8988T (cell line): Measurements from ENCODE around the gene RASEF.
"Not testable (repeated sequence)": the region's sequence is repeated elsewhere in the genome, so short reads cannot be mapped to it uniquely, and the experiment has no call there.

Source experiments
- DNase-seq: peaks from one replicate; pipeline ENCODE4 v3.0.0; 2011

RASEF gene

DNA sequence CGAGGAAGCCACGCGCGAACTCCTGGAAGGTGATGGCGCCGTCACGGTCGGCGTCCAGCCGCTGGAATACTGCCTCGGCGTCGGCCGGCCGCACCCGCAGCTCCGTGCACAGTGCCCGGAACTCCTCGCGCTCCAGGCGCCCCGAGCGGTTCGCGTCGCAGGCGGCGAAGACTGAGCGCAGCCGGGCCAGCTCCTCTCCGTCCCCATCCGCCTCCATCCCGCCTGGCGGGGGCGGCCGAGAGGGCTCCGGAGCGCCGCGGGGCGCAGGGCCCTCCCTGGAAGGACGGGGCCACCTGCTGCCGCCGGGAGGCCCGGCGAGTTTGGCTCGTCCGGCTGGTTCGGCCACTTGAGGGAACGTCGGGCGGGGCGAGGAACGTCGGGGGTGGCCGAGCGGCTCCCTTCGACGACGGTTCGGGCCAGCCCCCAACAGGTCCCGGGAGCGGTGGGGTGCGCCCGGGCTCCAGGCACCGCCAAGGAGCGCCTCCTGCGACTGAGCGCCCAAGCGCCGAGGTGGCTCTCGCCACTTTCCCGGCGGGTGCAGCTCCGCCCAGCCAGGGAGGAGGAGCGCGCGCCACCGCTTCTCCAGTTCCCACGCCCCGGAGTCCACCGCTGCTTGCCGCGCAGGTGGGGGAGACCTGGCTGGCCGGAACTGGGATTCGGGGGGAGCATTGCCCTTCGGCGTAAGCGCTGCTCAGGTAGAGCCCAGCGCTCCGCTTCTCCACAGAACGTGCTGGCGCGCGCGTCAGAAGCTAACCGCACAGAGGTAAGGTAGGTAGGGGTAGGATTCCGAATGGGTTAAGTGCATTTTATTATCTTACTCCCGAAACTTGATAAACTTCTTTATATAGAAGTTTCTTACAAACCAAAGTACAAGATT is at the start of gene RASEF:
Gene RASEF, minus strand, starts transcription at position 492 of the 877 bp plus-strand sequence. Its CDS starts 275 bp downstream, at position 217.
- DNase-seq = peak; percentile 46

DNA sequence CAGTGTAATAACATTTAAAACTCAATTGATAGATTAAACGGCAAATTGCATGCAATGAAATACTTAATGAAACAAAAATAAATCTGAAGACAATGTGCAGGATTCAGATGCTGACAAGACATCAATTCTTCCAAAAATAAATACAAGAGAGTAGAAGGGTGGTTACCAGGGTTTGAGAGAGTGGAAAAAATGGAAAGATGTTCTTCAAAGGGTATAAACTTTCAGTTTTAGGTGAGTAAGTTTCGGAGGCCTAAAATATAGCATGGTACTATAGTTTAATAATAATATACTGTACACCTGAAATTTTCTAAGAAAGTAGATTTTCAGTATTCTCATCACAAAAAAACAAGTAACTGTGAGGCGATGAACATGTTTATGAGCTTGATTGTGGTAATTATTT is 48.2 kb upstream of the RASEF start:
- DNase-seq = no peak

DNA sequence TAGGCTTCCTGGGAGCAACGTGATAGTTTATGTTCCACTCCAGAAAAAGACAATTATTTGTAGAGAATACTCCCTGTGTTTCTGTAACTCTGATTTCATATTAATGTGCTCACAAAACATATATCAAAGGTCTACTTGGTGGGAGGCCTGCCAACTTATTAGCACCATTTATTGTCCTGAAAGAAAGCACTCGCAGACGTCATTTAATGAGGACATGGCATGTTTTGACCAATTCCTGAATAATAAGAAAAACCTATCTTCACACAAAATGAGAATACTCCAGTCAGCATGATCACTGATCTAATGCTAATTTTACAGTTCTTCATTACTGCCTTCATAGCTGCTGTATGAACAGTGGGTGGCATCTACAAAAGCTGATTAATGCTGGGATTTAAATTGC is 46.4 kb upstream of the RASEF start:
- DNase-seq = no peak

DNA sequence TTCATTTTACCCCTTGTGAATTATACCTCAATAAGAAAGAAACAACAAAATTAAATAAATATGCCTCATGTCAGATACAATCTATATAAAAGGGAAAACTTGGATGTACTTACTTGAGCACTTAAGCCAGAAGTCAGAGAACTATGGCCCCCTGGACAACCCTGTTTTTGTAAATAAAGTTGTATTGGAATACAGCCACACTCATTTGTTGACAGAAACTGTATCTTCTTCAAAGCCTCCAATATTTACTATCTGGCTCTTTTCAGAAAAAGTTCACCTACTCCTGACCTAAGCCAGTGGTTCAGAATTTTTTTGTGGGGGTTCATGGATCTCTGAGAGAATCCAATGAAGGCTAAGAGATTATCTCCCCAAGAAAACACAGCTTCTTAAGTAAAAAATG is 45.3 kb upstream of the RASEF start:
- DNase-seq = no peak

DNA sequence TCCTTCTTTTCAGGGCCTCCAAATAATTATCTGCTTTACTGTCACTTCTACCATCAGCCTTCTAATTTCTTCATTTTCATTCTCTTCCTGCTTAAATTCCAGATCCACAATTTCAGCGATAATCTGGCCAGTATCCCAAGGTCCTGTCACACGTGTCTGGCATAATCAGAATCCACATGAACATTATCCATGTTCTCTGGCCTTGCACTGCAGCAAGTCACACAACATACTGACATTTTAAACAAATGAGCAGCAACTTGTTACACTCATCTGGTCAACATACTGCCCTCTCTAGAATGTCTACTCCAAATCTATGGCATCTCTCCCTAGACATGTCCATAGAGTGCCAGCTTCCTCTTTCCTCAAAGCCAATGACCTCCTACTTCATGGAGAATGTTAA is 43.8 kb upstream of the RASEF start:
- DNase-seq = no peak

DNA sequence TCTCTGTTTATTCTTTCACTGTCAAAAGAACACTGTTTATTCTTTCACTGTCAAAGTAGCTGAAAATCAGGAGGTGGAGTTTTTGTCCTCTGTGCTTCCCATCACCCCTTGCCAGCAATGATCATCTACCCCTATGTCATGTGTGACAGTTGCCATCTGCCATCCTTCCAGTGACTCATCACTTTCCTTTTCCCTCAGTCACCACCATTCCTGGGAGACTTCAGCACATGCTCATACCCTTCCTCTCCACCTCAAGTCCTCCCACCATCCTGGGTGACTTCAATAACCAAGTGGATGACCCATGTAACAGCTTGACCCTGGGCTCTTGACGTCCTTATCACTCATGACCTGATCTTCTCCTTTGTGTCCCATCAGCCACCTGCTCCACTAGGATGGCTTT is 43.3 kb upstream of the RASEF start:
- no peak for DNase-seq

DNA sequence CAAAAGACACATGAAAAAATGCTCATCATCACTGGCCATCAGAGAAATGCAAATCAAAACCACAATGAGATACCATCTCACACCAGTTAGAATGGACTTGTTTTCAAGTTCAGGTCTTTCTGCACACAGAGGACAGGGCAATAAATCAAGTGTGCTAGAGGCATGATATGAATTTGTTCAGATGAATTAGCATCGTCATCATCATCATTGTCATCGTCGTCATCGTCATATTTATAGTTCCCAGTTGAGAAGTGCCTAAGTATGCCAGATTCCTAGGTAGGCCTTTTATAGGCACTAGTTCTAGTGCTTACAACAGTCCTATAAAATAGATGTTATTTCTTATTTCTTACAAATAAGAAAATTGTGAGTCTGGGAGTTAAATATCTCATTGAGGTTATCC is 34.7 kb upstream of the RASEF start:
- DNase-seq = no peak

DNA sequence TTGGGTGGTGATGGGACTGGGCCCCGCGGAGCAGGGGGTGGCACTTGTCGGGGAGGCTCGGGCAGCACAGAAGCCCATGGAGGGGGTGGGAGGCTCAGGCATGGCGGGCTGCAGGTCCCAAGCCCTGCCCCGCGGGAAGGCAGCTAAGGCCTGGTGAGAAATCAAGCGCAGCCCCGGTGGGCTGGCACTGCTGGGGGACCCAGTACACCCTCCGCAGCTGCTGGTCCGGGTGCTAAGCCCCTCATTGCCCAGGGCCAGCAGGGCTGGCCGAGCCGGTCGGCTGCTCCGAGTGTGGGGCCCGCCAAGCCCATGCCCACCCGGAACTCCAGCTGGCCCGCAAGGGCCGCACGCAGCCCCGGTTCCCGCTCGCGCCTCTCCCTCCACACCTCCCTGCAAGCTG is 30.4 kb upstream of the RASEF start:
- DNase-seq = not testable (repeated sequence)

DNA sequence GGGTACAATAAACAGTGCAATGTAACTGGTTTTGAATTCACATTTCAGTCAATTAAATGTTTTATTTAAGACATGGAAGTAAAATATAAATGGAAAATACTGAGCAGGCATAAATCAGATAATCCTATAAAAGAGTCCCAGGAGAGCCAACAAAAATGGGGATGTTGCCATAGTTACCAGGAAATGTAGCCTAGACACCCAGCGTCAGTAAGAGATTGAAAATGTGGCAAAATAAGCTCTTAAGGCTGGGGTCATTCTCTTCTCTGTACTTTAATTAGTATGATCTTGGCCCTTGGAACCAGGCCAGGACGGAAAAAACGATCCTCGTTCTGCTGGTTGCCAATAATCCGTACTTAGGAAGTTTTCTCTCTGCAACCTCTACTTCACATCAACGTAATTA is 18.9 kb upstream of the RASEF start:
- DNase-seq = no peak

DNA sequence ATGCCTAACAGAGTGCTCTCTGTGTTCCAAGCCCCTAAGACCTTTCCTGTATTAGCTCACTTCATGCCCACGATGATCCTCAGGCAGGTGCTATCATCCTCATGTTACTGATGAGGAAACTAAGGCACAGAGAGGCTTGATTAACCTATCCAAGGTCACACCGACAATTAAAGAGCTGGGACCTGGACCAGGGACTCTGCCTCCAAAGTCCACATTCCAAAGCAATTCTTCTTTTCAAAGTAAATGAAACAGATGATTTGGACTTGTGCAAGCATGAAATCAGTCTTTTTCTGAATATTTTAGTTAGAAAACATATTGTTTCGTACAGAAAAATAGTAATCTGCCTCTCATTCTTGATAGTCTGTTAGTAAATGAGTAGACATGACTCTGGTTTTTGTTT is 18.1 kb upstream of the RASEF start:
- no peak for DNase-seq

DNA sequence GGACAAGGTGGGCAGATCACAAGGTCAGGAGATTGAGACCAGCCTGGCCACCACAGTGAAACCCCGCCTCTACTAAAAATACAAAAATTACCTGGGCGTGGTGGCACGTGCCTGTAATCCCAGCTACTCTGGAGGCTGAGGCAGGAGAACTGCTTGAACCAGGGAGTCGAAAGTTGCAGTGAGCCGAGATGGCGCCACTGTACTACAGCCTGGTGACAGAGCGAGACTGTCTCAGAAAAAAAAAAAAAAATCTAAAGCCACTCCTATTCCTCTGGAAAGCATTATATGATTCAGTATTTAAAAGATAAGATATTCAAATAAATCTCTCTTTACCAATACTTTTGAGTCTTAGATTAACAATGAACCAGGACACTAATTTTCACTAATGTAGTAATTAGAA is 13.0 kb upstream of the RASEF start:
- not testable (repeated sequence) for DNase-seq

DNA sequence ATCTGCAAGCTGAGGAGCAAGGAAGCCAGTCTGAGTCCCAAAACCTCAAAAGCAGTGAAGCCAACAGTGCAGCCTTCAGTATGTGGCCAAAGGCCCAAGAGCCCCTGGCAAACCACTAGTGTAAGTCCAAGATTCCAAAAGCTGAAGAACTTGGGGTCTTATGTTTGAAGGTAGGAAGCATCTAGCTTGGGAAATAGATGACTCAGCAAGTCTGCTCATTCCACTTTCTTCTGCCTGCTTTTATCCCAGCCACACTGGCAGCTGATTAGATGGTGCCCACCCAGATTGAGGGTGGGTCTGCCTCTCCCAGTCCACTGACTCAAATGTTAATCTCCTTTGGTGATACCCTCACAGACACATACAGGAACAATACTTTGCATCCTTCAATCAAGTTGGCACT is 9.6 kb upstream of the RASEF start:
- not testable (repeated sequence) for DNase-seq

DNA sequence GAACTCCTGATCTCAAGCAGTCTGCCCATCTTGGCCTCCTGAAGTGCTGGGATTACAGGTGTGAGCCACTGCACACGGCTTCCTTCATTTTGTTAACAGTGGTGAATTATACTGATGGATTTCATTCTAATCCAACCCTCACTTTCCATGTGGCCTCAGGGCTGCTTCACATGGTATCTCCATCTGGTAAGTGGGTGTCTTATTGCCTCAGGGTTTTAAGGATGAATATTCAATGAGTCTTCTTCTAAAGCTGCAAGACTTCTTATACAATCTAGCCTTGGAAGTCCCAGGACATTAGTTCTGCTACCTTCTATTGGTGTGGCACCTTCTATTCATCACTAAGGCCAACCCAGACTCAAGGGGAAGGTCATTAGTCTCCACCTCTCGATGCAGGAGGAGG is 8.7 kb upstream of the RASEF start:
- no peak for DNase-seq

DNA sequence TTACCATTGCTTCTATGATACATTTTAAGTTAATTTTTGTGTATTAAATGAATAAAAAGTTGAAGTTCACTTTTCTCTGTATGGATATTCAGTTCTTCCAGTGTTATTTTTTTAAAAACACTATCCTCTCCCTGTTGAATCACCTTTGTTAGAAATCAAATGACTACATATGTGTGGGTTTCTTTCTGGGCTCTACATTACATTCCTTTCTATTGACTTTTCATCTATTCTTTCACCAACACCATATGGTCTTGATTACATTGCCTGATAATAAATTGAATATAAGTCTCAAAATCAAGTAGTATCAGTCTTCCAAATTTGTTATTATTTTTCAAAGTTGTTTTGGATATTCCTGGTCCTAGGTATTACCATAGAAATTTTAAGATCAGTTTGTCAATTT is 7.3 kb upstream of the RASEF start:
- no peak for DNase-seq

DNA sequence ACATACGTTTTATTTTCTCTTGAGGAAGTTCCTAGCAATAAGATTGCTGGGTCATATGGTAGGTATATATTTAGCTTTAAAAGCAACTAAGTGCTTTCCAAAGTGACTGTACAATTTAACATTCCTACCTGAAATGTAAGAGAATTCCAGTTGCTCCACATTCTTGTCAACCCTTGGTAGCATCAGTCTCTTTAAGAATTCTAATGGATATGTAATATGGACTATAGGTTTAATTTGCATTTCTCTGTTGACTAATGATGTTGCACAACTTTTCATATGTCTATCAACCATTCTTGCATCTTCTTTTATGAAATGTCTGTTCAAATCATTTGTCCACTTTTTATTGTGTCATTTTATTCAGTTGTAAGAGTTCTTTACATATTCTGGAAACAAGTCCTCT is 6.7 kb upstream of the RASEF start:
- no peak for DNase-seq

DNA sequence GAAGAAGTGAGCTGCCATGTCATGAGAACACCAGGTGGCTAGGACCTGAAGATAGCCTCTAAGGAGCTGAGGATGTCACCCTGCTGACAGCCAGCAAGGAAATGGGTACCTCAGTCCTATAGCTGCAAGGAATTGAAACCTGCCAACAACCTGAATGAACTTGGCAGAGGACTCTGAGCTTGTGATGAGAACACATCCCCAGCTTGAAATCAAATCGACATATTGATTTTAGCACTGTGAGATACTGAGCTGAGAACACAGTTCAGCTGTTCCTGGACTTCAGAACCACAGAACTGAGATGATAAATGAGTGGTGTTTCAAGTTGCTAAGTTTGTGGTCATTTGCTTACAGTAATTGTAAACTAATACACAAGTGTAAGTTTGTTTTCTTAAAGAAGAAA is 5.5 kb upstream of the RASEF start:
- DNase-seq = no peak

DNA sequence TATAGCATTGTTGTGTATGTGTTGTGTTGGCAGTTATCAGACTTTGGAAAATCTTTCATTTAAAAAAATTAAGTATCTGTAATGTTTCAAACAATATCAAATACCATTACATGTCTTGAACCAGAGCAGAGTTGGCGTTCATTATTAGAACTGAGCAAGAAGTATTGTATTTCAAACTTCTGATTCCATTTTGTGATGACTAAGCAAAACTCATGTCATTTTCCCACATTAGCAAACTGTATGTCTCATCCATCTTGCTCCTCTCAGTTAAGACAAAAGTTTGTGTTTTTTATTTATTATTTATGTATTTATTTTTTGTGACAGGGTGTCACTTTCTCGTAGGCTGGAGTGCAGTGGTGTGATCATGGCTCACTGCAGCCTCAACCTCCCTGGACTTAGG is 4.6 kb upstream of the RASEF start:
- DNase-seq = no peak

DNA sequence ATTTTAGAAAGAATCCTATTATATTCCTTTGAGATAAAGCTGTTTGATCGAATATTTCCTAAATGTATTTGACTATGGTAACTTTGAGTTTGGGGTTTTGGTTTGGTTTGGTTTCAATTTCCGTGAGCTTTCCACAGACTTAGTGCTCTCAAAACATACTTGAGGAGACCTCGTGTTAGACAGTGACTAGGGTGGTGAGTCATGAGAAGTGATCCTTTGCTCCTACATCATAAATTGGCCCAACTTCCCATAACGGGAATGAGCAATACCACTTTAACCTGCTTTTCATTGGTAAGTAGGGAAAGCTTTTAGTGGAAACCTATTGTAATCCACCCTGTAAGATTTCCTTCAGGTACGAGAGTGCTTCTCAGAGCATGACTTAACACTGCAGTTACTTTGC is 3.8 kb upstream of the RASEF start:
- DNase-seq = no peak

DNA sequence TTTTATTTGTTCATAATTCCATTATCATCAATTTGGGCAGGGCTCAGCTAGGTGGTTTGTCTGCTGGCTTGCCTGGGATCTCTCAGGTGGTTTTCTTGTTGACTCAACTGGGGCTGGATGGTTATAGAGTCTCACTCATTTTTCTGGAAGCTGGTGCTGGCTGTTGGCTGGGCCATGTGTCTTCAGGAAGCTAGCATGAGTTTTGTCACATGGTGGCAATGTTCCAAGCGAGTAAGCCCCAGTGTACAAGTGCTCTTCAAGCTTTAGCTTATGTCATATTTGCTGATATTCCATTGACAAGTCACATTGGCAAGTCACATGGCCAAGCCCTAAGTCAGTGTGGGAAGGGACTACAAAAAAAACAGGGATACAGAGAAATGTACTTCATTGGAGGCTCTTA is 2.3 kb upstream of the RASEF start:
- no peak for DNase-seq

DNA sequence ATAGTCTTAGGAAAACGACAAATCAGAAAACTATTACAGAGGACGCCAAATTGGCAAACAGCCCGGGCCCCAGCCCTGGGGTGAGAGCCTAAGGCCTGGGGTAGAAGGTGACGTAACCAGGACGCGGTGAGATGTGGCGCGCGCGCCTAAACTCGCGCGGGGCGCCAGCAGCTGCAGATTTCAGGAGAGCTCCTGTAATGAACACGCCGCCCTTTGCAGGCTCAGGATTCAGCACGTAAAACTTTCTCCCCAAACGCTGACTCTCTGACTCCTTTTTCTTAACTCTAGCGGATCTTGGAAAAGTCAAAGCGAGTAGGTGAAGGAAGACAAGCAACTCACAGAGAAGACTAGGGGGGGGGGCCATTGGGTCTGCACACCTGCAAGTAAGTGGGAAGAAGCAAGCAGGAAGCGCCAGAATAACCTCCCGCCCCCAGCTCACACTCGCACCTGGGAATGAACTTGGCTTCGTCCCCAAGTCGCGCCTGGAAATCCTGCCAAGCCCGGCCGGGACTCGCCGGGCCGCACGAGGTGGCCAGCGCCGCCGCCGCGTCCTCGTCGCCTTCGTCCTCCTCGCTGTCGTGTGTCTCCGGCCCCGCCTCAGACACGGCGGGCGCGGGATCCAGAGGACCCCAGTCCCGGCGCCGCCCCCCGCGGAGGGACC is 822 bp downstream of the RASEF start:
- peak; percentile 18 for DNase-seq

DNA sequence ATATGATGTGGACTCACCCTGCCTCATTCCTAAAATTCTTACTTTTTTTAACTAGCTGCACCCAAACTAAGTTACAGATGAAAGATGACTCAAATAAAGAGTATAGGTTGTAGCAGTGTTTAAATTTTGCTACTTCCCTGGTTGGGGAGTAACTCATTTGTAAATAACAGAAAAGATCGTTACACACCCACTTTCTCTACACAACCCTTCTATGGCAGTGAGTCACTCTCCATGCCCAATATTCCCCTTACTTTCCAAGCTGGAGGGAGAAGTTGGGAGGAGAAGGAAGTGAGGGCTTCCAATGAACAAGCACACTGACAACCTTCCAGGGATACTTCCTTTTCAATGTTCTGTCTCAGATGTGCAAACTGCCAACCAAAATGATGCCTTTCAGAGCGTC is 1.9 kb downstream of the RASEF start:
- DNase-seq = no peak

DNA sequence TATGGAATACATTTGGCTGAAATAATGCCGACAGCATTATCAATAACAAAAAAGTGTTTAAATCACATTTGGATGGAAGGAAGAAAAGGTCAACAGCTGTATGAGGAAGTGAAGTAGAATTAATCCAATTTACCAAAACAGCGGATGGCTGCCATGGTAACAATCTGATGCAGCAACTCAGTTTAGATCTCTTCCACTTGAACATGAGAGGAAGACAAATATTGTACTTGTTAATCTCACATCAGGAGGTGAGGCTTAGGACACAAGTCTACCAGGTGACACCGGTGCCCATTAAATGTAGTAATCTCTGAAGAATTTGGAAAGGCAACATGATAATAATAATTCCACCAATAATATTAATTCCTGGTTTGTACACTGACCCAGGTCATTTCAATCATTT is 2.4 kb downstream of the RASEF start:
- no peak for DNase-seq

DNA sequence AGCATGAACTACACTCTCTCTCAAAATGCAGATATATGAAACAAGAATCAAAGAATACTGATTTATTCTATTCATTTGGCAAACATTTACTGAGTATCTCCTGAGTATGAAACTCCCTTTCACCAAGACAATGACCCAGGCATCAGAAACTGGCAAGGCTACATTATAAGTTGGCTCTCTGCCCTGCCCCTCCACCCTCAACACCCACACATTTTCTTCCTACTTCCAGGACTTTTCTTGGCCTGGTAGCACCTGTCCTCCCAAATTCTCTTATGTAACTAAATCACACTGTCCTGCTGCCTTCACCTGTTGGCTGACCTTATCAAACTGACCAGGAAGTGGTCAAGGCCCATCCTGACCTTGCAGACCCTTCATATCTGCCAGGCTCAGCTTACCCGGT is 3.5 kb downstream of the RASEF start:
- no peak for DNase-seq

DNA sequence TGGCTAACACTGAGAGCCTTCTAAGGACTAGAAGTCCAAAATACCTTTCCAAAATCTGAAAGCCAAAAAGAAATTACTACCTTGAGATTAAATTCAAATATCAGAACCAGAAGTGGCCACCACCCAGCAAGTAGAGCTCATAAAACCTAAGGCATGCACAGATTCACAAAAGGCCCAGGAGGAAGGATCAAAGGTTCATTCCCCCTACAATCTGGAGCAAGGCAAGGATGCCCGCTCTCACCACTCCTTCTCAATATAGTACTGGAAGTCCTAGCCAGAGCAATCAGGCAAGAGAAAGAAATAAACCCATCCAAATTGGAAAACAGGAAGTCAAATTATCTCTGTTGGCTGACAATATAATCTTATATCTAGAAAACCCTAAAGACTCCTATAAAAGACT is 6.0 kb downstream of the RASEF start:
- no peak for DNase-seq

DNA sequence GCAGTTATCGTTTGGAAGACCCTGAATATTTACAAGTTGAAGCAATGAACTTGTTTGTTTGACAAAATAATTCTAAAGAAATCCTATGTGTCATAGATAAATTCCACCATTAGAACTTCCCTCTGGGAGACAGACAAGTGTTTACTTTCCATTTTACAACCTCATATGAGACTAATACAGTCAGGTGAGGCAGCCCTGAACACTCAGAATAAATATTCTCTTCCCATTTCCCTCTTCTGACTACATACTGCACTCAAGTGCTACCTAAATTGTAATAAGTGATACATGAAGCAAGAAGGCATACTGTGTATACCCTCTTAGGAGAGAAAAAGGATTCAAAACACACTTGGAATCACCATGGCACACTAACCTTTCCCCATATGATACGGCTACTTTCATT is 6.8 kb downstream of the RASEF start:
- no peak for DNase-seq
